Endothelial cell of umbilical vein (primary cell): Measurements from ENCODE around the gene ZNF341. TPM values are rescaled to one million over a fixed set of nuclear protein-coding genes. Genes with fewer than 3 reads are reported as not detected.

ENCODE experiments used
- BruUV-seq: library from RNA; stranded (reverse); fragments of 400-500 nt; replicated peaks from 2 replicates; lab custom pipeline; 2021; lab: Mats Ljungman, UMichigan
- CTCF ChIA-PET: fragments of 300-600, 350-600 bp; sonication (Branson Sonifier 250); formaldehyde crosslinking; loops from one replicate; lab custom pipeline; 2021; ENCODE audit warnings: antibody characterized with exemption, inconsistent platforms; lab: Charles Lee
- POLR2A ChIA-PET: fragments of 300-600, 350-600 bp; sonication (Branson Sonifier 250); formaldehyde crosslinking; loops from one replicate; lab custom pipeline; 2021; ENCODE audit warnings: antibody characterized with exemption, inconsistent platforms; lab: Charles Lee
- DNase-seq: peaks from one replicate; pipeline ENCODE4 v3.0.0-alpha.2; 2011; ENCODE audit warnings: low read depth, low spot score
- FAIRE-seq: peaks from 2 replicates; lab custom pipeline; 2011; peaks lifted over from hg19 to GRCh38; lab: Jason Lieb, UNC
- H2AFZ ChIP-seq: 2 replicates; pipeline ENCODE4 v1.6.0; 2012; ENCODE audit warnings: low read depth, low read length, control low read depth, inconsistent platforms
- H3K27ac ChIP-seq: 2 replicates; pipeline ENCODE4 v1.5.1; 2011; ENCODE audit warnings: low read depth, mild to moderate bottlenecking, control low read depth, low read length, moderate library complexity; ENCODE audit not compliant: insufficient read depth
- H3K27me3 ChIP-seq, 2 experiments: 2 replicates each; pipeline versions ENCODE4 v1.6.0 to v1.6.1; 2011; ENCODE audit warnings: low read length in 2 of 2, mixed read lengths in 1 of 2; ENCODE audit not compliant: control insufficient read depth in 2 of 2, insufficient read depth in 2 of 2
- H3K36me3 ChIP-seq, 2 experiments: 2 replicates in 1 of 2; 3 replicates in 1 of 2; pipeline ENCODE4 v1.5.1; 2011; ENCODE audit warnings: low read length in 2 of 2, mild to moderate bottlenecking in 1 of 2, moderate library complexity in 1 of 2; ENCODE audit not compliant: control insufficient read depth in 2 of 2, insufficient read depth in 2 of 2; ENCODE audit errors: extremely low read depth in 1 of 2
- H3K4me1 ChIP-seq: 3 replicates; pipeline ENCODE4 v1.5.1; 2011; ENCODE audit warnings: mild to moderate bottlenecking, low read length; ENCODE audit not compliant: control insufficient read depth, insufficient read depth; ENCODE audit errors: extremely low read depth
- H3K4me2 ChIP-seq: 2 replicates; pipeline ENCODE4 v1.6.1; 2011; ENCODE audit warnings: low read length, control low read depth, mixed read lengths; ENCODE audit not compliant: insufficient read depth
- H3K4me3 ChIP-seq, 3 experiments: fragments of 200-600 bp in 1 of 3; sonication (generic), shearing (Covaris generic) in 1 of 3; replicated peaks in 1 of 3; 2 replicates each; pipeline ENCODE4 v1.5.1; 2011 to 2016; ENCODE audit warnings: control low read depth in 3 of 3, low read length in 3 of 3, mild to moderate bottlenecking in 2 of 3, inconsistent platforms in 1 of 3, low read depth in 1 of 3, moderate library complexity in 1 of 3; ENCODE audit not compliant: insufficient read depth in 1 of 3
- H3K79me2 ChIP-seq: 2 replicates; pipeline ENCODE4 v1.6.0; 2012; ENCODE audit warnings: low read length, inconsistent platforms; ENCODE audit not compliant: control insufficient read depth, insufficient read depth
- H3K9ac ChIP-seq: replicated peaks from 2 replicates; pipeline ENCODE3; 2011; ENCODE audit warnings: low read length, control low read depth; ENCODE audit not compliant: insufficient read depth; ENCODE audit errors: extremely low read depth
- H3K9me1 ChIP-seq: replicated peaks from 3 replicates; pipeline ENCODE4 v1.6.0; 2011; ENCODE audit warnings: mild to moderate bottlenecking, low read length; ENCODE audit not compliant: control insufficient read depth, insufficient read depth; ENCODE audit errors: extremely low read depth
- H3K9me3 ChIP-seq: replicated peaks from 2 replicates; pipeline ENCODE4 v1.5.1; 2012; ENCODE audit warnings: low read length, inconsistent platforms; ENCODE audit not compliant: control insufficient read depth, insufficient read depth
- H4K20me1 ChIP-seq: replicated peaks from 2 replicates; pipeline ENCODE3; 2011; ENCODE audit warnings: mild to moderate bottlenecking, low read length; ENCODE audit not compliant: control insufficient read depth, insufficient read depth; ENCODE audit errors: extremely low read depth
- CTCF ChIP-seq, 2 donors: IDR thresholded peaks; 1 replicate in 1 of 2; 2 replicates in 1 of 2; pipeline ENCODE4 v1.5.1; 2011; ENCODE audit warnings: low read length in 2 of 2, mild to moderate bottlenecking in 2 of 2, moderate library complexity in 2 of 2, control low read depth in 1 of 2, inconsistent platforms in 1 of 2, low read depth in 1 of 2; ENCODE audit not compliant: insufficient read depth in 1 of 2; ENCODE audit errors: extremely low read depth in 1 of 2
- FOS ChIP-seq: IDR thresholded peaks from 2 replicates; pipeline ENCODE4 v1.6.1; 2011; ENCODE audit warnings: mild to moderate bottlenecking, low read length, moderate library complexity, borderline replicate concordance; ENCODE audit not compliant: insufficient read depth
- GATA2 ChIP-seq: IDR thresholded peaks from 2 replicates; pipeline ENCODE4 v1.7.0; 2011; ENCODE audit warnings: low read depth, mild to moderate bottlenecking, moderate library complexity, mixed read lengths, low read length; ENCODE audit not compliant: insufficient read length, insufficient read depth
- JUN ChIP-seq: IDR thresholded peaks from 2 replicates; pipeline ENCODE4 v1.6.1; 2011; ENCODE audit warnings: borderline replicate concordance, low read depth; ENCODE audit not compliant: insufficient read length, insufficient read depth
- MAX ChIP-seq: IDR thresholded peaks from 2 replicates; pipeline ENCODE4 v1.6.1; 2011; ENCODE audit not compliant: insufficient read depth, insufficient read length
- MYC ChIP-seq: IDR thresholded peaks from one replicate; pipeline ENCODE4 v1.6.1; 2011; ENCODE audit warnings: mild to moderate bottlenecking, low read depth, low read length
- POLR2A ChIP-seq: IDR thresholded peaks from 2 replicates; pipeline ENCODE4 v1.6.1; 2012; ENCODE audit warnings: low read depth, mild to moderate bottlenecking, control low read depth, low read length
- POLR2AphosphoS5 ChIP-seq: IDR thresholded peaks from 2 replicates; pipeline ENCODE4 v1.6.1; 2012; ENCODE audit warnings: low read depth, mild to moderate bottlenecking, control low read depth, low read length, moderate library complexity; ENCODE audit not compliant: insufficient read depth
- dilution Hi-C: fragments of 300-500 bp; cut with MboI; formaldehyde crosslinking; loops from one replicate; pipeline ENCODE4 v1.15.0; 2019; ENCODE audit warnings: low sequenced_read_pairs; ENCODE audit not compliant: extremely low pct_ligation_motif_present
- intact Hi-C: fragments of 100-400 bp; cut with micrococcal nuclease; formaldehyde crosslinking; loops from one replicate; pipeline ENCODE4 v1.10.0; 2022
- polyA plus RNA-seq, 4 experiments: library from polyadenylated mRNA; depleted of rRNA in 3 of 4; stranded (reverse) in 3 of 4; unstranded in 1 of 4; fragments of >200 nt; gene quantifications; 2 replicates each; pipeline versions ENCODE4 v1.2.1 to v1.2.3, GENCODE V29; 2011 to 2012; ENCODE audit warnings: missing spikeins in 1 of 4
- total RNA-seq: library from RNA; stranded (reverse); gene quantifications from 2 replicates; pipeline ENCODE4 v1.2.3, GENCODE V29; 2021

Gene ZNF341
- total and polyA plus RNA-seq, 2 donors (not counting 3 experiments of a cell fraction or from before 2014, with no cell fraction given), result 4.9 TPM

GRCh38 chr20:33684533-33685327 lies 47.1 kb upstream of the ZNF341 start:
- H3K4me3 ChIP-seq, result peak overlapping the region in 1 of 3 experiments; percentile 50

GRCh38 chr20:33685328-33686099 lies 46.3 kb upstream of the ZNF341 start:
- no peaks in the 10 kb centered on the region for H3K36me3 ChIP-seq
- peak overlapping the region; percentile 68 for H3K9ac ChIP-seq
- dilution Hi-C loops (no loop called here), intact Hi-C loops (loop anchor here (1.0 to 5.0 kb wide), 4 partner anchors 19 to 126 kb away; partner anchors contain the start of genes ACTL10, CHMP4B and ZNF341)
- POLR2A ChIA-PET, result no interaction called here
- DNase-seq (peak; percentile 13), FAIRE-seq (no peak)
- H3K79me2 ChIP-seq, result peaks cover 26% of the 10 kb centered on the region
- H3K27me3 ChIP-seq, result no peaks in the 10 kb centered on the region
- peak overlapping the region; percentile 8 for H2AFZ ChIP-seq
- TF ChIP-seq MYC, result no peak
- no peak for TF ChIP-seq FOS
- no peak for TF ChIP-seq GATA2
- TF ChIP-seq CTCF (IDR thresholded peaks at IDR 0.05; ENCODE audit: extremely low read depth in 1 of 2, insufficient read depth in 1 of 2, low read depth in 1 of 2, low read length in 2 of 2), result no peak
- TF ChIP-seq POLR2AphosphoS5, result no peak
- TF ChIP-seq POLR2A, result no peak
- TF ChIP-seq JUN, result no peak
- no peak for TF ChIP-seq MAX
- H3K9me1 ChIP-seq, result no peaks in the 10 kb centered on the region
- CTCF ChIA-PET, result interaction anchor here (1.0 to 1.7 kb wide), 4 partner anchors 9 to 102 kb away, joined by 3 to 13 read pairs (median 4); partner anchors contain the start of gene ACTL10
- H3K4me1 ChIP-seq, result peaks cover 36% of the 10 kb centered on the region
- H3K27ac ChIP-seq, result peak overlapping the region; percentile 4
- H3K4me2 ChIP-seq, result peak overlapping the region; percentile 70
- no peaks in the 10 kb centered on the region for H3K9me3 ChIP-seq
- H3K4me3 ChIP-seq, result peak overlapping the region; percentile 4 to 50 (median 11)
- H4K20me1 ChIP-seq, result no peaks in the 10 kb centered on the region
- BruUV-seq, result TSS peak; percentile 55

More at GRCh38 chr20:33684533-33685327, 47.1 kb upstream of the ZNF341 start:
- Histone ChIP-seq H3K36me3 (no peaks in the 10 kb centered on the region), H3K79me2 (peaks cover 26% of the 10 kb centered on the region), H2AFZ (no peak overlapping the region), H3K4me1 (peaks cover 32% of the 10 kb centered on the region), H3K27me3 (no peaks in the 10 kb centered on the region), H4K20me1 (no peaks in the 10 kb centered on the region), H3K27ac (no peak overlapping the region), H3K9me1 (no peaks in the 10 kb centered on the region), H3K9me3 (no peaks in the 10 kb centered on the region), H3K4me2 (peak overlapping the region; percentile 70), H3K9ac (peak overlapping the region; percentile 68)
- BruUV-seq, result no TSS peak
- intact Hi-C loops (loop anchor here (1.0 to 5.0 kb wide), 2 partner anchors 10 to 48 kb away; partner anchors contain the start of genes NECAB3 and ZNF341), dilution Hi-C loops (no loop called here)
- ChIA-PET CTCF (interaction anchor here (1.0 to 1.7 kb wide), 5 partner anchors 9 to 103 kb away, joined by 3 to 13 read pairs (median 4); partner anchors contain the start of genes ACTL10 and PXMP4), POLR2A (interaction anchor here (0.6 kb wide), 1 partner anchor 135 kb away, joined by 3 read pairs; no protein-coding TSS in a partner anchor)
- FAIRE-seq, result peak; percentile 82
- TF ChIP-seq GATA2, result no peak
- peak; percentile 12 for TF ChIP-seq POLR2A
- peak; percentile 49 for DNase-seq
